Measurements from ENCODE around the gene FHOD3.

DNA sequence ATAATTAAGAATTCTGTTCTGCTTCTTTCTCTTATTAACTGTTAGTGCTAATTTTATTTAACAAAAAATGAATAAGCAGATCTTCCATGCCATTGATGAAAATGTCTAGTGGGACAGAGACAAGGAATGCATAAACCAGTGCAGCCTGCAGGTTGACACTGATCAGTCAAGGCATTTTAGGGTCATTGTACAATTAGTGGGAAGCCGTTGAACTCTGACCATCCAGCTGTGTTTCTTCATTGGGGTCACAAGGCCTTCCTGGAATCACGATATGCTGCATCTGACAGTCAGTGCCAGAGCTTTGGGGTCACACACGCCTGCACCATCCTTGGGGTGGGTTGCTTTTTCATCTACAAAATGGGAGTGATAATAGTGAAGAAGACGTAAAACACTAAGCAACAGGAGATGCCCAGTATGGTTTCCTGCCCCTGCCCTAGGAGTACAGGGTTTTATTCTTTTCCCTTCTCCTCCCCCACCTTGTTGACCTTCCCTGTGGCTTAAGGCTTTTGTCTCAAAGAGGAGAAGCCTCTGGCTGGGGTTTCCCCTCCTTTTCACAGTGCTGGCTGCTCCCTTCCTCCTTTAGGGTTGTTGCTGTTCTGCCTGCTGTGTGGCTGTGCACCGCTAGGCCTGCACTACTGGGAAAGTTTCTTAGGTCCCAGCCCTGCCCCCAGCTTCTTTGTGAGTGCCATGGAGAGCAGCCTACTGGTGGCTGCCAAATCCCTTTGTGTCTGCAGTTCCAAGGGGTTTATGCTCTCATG lies 285.7 kb downstream of the FHOD3 start:
- TF ChIP-seq EP300 (IDR thresholded peaks at IDR 0.05; ENCODE audit: low read depth) (no peak), POLR2A (IDR thresholded peaks at IDR 0.05) (no peak), POLR2AphosphoS5 (IDR thresholded peaks at IDR 0.05) (no peak)
- TF ChIP-seq, protein P1, sequence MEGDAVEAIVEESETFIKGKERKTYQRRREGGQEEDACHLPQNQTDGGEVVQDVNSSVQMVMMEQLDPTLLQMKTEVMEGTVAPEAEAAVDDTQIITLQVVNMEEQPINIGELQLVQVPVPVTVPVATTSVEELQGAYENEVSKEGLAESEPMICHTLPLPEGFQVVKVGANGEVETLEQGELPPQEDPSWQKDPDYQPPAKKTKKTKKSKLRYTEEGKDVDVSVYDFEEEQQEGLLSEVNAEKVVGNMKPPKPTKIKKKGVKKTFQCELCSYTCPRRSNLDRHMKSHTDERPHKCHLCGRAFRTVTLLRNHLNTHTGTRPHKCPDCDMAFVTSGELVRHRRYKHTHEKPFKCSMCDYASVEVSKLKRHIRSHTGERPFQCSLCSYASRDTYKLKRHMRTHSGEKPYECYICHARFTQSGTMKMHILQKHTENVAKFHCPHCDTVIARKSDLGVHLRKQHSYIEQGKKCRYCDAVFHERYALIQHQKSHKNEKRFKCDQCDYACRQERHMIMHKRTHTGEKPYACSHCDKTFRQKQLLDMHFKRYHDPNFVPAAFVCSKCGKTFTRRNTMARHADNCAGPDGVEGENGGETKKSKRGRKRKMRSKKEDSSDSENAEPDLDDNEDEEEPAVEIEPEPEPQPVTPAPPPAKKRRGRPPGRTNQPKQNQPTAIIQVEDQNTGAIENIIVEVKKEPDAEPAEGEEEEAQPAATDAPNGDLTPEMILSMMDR (IDR thresholded peaks at IDR 0.05), result no peak
